Measurements from ENCODE around the gene SIM2.

The SIM2 gene

DNA sequence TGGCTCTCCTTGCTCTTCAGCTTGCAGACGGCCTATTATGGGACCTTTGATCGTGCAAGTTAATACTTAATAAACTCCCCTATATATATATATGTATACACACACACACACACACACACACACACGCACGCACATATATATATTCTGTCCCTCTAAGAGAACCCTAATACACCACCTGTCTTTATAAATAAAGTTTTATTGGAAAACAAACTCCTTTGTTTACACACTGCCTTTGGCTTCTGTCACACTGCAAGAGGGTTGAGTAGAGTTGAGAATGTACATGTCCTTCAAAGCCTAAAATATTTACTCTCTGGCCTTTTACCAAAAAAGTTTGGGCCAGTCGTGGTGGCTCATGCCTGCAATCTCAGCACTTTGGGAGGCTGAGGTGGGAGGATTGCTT is 26.2 kb upstream of the SIM2 start:
- Histone ChIP-seq H3K36me3 (ENCODE audit: insufficient read depth, low read length) (no peaks in the 10 kb centered on the region), H3K9ac (ENCODE audit: low read depth, low read length) (no peak overlapping the region), H3K9me3 (ENCODE audit: control insufficient read depth, insufficient read depth, low read length) (no peaks in the 10 kb centered on the region), H3K4me1 (ENCODE audit: insufficient read depth, low read length) (peaks cover 5% of the 10 kb centered on the region; the same call in 1 of the 2 replicates)

DNA sequence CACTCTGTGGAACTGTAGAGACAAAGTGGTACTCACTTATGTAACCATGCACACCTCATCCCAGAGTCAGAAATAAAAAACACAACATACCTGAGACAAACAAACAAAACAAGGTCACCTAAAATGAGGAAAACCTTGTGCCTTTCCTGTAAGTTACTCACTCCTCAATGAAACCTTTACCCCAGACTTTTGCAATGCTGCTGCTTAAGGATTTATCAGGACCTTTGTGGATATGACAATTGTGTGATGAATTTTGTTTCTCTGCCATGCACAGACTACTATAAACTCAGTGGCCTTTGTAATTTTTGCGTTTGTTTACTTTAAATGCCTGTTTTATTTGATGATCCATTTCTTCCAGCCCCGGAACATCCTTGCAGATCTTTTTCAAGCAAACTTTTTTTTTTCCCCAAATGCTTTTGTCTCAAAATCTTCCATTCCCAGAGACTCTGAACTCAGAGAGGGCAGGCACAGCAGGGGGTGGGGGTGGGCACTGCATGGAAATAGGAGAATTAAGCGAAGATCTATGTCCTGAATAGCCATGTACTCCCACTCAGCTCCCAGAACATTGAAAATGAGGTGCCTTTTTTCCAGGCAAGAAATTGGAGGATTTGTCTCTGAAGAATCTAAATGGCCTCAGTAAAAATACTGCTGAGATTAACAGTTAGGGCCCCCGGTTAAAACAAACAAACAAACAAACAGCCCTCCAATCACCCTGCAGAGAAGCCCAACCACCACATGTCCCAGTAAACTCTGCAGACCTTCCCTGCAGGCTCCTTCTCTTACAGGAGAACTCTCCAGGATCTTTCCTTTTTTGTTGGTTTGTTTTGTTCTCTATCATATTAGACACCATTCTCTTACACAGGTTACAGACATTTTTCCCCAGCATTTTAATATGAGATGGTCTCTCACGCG is 22.6 kb upstream of the SIM2 start:
- no peaks in the 10 kb centered on the region for H3K36me3 ChIP-seq (ENCODE audit: insufficient read depth, low read length)
- H3K4me1 ChIP-seq (ENCODE audit: insufficient read depth, low read length) = peaks cover 5% of the 10 kb centered on the region; the same call in 1 of the 2 replicates
- no peaks in the 10 kb centered on the region for H3K9me3 ChIP-seq (ENCODE audit: control insufficient read depth, insufficient read depth, low read length)

DNA sequence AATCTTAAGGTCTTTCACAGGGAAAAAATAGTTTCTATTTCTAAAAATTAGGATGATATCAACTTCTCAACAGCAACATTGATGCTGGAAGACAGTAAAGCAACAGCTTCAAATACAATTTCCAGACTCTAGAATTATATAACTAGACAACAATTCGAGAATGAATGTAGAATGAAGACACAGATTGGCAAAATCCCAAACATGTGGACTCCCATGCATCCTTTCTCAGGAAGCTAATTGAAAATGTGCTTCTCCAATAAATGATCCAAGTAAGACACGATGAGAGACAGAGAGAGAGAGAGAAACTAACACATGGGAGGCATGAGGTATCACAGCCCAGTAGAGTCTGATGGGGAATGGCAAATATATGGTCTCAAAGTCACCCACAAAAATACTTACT is 21.5 kb upstream of the SIM2 start:
- H3K9ac ChIP-seq (ENCODE audit: low read depth, low read length) = no peak overlapping the region

More for the DNA sequence above, 22.6 kb upstream of the SIM2 start:
- H3K9ac ChIP-seq (ENCODE audit: low read depth, low read length) = no peak overlapping the region

DNA sequence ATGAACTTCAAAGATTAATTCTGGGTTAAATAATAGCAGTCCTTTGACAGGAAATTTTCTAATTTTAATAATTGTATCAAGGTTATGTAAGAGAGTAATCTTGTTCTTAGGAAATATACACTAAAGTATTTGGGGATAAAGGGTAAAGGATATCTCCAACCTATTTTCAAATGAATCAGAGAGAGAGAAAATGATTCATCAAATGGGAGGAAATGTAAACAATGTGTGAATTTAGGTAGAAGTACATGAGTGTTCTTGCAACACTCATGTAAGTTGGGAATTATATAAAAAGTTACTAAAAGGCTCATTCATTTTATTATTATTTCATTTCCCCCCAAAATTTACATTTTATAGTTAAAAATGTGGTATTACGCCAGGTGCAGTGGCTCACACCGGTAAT is 20.4 kb upstream of the SIM2 start:
- Histone ChIP-seq H3K4me1 (ENCODE audit: insufficient read depth, low read length) (peaks cover 5% of the 10 kb centered on the region; the same call in 1 of the 2 replicates), H3K9ac (ENCODE audit: low read depth, low read length) (no peak overlapping the region), H3K9me3 (ENCODE audit: control insufficient read depth, insufficient read depth, low read length) (no peaks in the 10 kb centered on the region; the same call in 1 of the 2 replicates), H3K36me3 (ENCODE audit: insufficient read depth, low read length) (no peaks in the 10 kb centered on the region)

More for the DNA sequence above, 21.5 kb upstream of the SIM2 start:
- Histone ChIP-seq H3K9me3 (ENCODE audit: control insufficient read depth, insufficient read depth, low read length) (no peaks in the 10 kb centered on the region; the same call in 1 of the 2 replicates), H3K36me3 (ENCODE audit: insufficient read depth, low read length) (no peaks in the 10 kb centered on the region), H3K4me1 (ENCODE audit: insufficient read depth, low read length) (peaks cover 5% of the 10 kb centered on the region; the same call in 1 of the 2 replicates)

DNA sequence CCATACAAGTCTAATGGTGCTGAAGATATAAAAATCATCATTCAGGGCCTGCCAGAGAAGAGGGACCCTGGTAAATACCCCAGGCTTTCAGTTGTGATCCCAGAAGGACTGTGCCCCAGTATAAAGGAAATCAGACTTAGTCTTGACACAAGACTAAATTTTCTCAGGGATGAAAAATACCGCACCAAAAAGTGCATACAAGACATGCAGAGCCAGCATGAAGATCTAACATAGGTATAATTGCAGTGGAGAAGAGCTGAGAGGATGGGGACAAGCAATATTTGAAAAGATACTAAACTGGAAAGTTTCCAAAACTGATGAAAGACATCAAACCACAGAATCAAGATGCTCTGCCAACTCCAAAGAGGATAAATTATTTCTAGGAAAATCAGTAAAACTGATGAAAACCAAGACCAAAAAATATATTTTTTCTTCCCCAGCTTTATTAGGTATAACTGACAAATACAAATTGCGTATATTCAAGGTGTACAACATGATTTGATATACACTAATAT is 17.7 kb upstream of the SIM2 start:
- Histone ChIP-seq H3K9ac (ENCODE audit: low read depth, low read length) (no peak overlapping the region), H3K36me3 (ENCODE audit: insufficient read depth, low read length) (no peaks in the 10 kb centered on the region), H3K9me3 (ENCODE audit: control insufficient read depth, insufficient read depth, low read length) (no peaks in the 10 kb centered on the region; the same call in 1 of the 2 replicates), H3K4me1 (ENCODE audit: insufficient read depth, low read length) (peaks cover 2% of the 10 kb centered on the region; the same call in 1 of the 2 replicates)

DNA sequence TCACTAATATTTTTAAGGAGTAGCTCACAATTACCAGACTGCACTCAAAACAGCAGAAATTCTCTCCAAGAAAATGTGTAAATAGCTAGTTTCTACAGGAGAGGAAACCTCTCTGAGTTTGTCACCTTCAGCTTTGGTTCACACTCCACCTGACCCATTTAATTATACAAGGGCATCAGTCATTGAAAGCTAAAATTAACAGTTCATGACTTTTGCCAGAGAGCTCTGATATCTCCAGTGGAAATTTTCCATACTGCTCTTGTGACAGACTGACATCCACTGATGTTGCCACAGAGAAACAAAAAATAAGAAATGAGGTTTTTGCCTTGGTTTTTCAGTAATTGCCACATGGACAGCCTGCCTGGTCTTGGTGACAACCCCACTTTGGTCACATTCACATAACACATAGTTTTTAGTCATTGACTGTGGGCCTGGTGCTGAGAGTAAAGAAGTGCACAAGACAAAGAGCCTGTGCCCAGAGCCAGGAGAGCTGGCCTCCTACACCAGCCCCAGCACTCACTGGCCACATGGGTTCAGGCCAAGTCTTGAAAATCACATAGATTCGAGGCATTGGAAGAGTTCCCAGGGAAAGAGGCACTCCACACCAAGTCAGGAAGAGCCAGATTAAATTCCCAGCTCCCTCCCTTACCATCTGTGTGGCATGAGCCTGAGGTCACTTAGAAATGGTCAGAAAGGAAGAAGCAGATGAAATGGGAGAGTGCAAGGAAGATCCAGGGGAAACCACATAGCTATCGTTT is 13.8 kb upstream of the SIM2 start:
- H3K36me3 ChIP-seq (ENCODE audit: insufficient read depth, low read length) = no peaks in the 10 kb centered on the region

DNA sequence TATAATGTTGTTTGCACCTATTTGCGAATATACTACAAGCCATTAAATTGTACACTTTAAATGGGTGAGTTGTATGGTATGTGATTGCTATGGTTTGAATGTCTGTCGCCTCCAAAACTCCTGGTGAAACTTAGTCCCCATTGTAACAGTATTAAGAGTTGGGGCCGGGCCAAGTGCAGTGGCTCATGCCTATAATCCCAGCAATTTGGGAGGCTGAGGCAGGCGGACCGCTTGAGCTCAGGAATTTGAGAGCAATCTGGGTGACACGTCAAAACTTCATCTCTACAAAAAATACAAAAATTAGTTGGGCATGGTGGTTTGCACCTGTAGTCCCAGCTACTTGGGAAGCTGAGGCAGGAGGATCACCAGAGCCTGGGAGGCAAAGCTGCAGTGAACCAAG is 12.0 kb upstream of the SIM2 start:
- Histone ChIP-seq H3K4me1 (ENCODE audit: insufficient read depth, low read length) (no peaks in the 10 kb centered on the region; the same call in 1 of the 2 replicates), H3K36me3 (ENCODE audit: insufficient read depth, low read length) (no peaks in the 10 kb centered on the region), H3K9ac (ENCODE audit: low read depth, low read length) (no peak overlapping the region), H3K9me3 (ENCODE audit: control insufficient read depth, insufficient read depth, low read length) (no peaks in the 10 kb centered on the region; the same call in 1 of the 2 replicates)

More for the DNA sequence above, 13.8 kb upstream of the SIM2 start:
- H3K9ac ChIP-seq (ENCODE audit: low read depth, low read length) = no peak overlapping the region
- H3K9me3 ChIP-seq (ENCODE audit: control insufficient read depth, insufficient read depth, low read length) = no peaks in the 10 kb centered on the region; the same call in 1 of the 2 replicates
- no peaks in the 10 kb centered on the region for H3K4me1 ChIP-seq (ENCODE audit: insufficient read depth, low read length)

DNA sequence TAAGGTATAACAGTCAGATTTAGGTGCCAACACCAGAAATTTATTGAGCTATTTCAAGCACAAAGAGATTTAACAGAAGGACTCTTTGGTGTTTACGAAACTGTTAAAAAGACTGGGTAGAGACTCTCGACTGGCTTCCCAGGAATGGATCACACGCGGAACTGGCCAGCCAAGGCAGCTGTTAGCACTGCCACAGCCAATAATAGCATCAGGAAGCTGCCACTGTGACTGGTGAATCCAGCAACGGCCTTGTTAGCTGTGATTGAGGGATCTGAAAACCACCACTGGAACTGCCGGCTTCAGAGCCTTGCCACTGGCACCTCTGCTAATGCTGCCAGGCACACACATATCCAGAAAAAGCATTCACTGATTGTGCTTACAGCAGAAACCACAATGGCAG is 10.6 kb upstream of the SIM2 start:
- Histone ChIP-seq H3K36me3 (ENCODE audit: insufficient read depth, low read length) (no peaks in the 10 kb centered on the region), H3K9ac (ENCODE audit: low read depth, low read length) (no peak overlapping the region), H3K9me3 (ENCODE audit: control insufficient read depth, insufficient read depth, low read length) (no peaks in the 10 kb centered on the region), H3K4me1 (ENCODE audit: insufficient read depth, low read length) (no peaks in the 10 kb centered on the region; the same call in 1 of the 2 replicates)

DNA sequence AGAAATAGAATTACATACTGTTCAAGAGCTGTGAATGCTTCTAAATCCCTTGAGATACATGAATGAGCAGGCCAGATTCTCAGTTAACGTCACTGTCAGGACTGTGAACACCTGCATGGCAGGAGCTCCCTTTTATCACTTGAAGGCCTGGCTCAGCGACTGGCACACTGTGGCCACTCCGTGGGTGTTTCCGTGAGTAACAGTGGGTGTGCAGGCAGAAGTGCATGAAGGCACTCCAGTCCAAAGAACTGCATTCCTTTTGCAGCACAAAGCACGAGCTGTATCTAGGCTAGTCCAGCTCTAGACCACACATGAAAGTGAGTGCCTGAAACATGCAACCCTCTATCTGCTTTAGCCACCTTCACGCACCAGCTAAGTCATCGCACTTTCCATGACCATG is 9.6 kb upstream of the SIM2 start:
- H3K9ac ChIP-seq (ENCODE audit: low read depth, low read length) = no peak overlapping the region
- H3K36me3 ChIP-seq (ENCODE audit: insufficient read depth, low read length) = no peaks in the 10 kb centered on the region
- no peaks in the 10 kb centered on the region for H3K9me3 ChIP-seq (ENCODE audit: control insufficient read depth, insufficient read depth, low read length)
- no peaks in the 10 kb centered on the region; the same call in 1 of the 2 replicates for H3K4me1 ChIP-seq (ENCODE audit: insufficient read depth, low read length)

DNA sequence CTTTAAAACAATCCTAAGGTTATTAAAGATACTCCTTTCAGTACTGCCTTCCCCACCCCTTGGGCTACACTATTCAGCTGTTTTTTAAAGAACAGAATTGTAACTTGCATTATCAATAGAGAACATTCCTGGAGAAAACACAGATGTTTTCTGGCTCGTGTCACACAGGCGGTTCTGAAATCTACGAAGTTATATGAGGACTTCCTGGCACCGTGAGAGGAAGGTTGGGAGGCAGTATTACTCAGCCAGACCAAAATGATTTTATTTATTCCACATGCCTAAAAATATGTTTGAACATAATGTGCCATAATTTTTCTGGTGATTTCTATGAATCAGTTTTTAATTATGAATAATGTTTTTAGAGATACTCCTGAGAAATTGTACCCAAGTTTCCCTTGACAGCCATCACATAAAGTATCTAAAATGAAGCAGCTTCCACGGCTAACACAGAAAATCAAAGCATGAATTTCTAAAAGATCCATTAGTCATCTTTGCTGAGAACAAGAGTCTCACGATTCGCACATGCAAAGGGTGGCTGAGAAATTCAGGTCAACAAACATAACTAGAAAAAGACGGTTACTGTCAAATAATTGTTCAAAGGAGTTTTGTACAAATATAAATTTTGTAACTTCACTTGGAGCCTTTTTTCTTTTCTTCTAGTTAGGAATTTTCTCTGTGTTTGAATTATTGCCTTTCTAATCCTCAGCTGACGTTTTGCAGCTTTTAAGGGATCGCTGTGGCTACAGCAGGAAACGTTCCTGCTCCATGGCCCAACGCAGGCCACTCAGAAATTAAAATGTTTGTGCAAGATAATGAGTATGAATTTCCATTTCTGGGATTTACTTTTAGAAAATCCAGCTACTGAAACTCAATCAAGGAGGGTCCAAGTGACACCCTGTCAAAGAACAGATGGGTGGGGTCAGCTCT is 8.0 kb upstream of the SIM2 start:
- H3K9me3 ChIP-seq (ENCODE audit: control insufficient read depth, insufficient read depth, low read length) = no peaks in the 10 kb centered on the region
- H3K36me3 ChIP-seq (ENCODE audit: insufficient read depth, low read length) = no peaks in the 10 kb centered on the region
- H3K4me1 ChIP-seq (ENCODE audit: insufficient read depth, low read length) = peaks cover 10% of the 10 kb centered on the region; the same call in 1 of the 2 replicates
- no peak overlapping the region for H3K9ac ChIP-seq (ENCODE audit: low read depth, low read length)

DNA sequence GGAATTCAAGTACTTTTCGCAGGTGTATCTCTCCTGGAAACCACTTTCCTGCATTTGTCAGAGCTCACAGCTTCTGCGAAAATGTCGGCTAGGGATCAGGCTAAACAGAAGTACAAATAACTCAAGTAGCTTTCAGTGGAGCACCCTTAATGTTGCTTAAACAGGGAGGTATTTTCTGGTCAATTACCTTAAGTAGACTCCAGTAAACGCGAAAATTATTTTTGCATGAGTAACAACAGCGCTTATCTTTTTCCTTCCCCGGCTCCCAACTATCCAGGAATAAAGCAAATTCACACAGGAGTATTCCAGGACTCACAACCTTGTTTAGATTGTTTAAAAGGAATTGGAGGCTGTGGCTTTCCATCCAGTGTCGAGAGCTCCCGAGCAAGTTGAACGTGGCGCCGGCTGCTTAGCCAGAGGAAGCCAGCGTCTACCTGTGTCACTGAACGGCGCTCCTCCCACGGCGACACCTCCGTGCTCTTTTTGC is 7.3 kb upstream of the SIM2 start:
- Histone ChIP-seq H3K4me1 (ENCODE audit: insufficient read depth, low read length) (peaks cover 10% of the 10 kb centered on the region; the same call in 1 of the 2 replicates), H3K9me3 (ENCODE audit: control insufficient read depth, insufficient read depth, low read length) (no peaks in the 10 kb centered on the region), H3K9ac (ENCODE audit: low read depth, low read length) (no peak overlapping the region), H3K36me3 (ENCODE audit: insufficient read depth, low read length) (no peaks in the 10 kb centered on the region)

DNA sequence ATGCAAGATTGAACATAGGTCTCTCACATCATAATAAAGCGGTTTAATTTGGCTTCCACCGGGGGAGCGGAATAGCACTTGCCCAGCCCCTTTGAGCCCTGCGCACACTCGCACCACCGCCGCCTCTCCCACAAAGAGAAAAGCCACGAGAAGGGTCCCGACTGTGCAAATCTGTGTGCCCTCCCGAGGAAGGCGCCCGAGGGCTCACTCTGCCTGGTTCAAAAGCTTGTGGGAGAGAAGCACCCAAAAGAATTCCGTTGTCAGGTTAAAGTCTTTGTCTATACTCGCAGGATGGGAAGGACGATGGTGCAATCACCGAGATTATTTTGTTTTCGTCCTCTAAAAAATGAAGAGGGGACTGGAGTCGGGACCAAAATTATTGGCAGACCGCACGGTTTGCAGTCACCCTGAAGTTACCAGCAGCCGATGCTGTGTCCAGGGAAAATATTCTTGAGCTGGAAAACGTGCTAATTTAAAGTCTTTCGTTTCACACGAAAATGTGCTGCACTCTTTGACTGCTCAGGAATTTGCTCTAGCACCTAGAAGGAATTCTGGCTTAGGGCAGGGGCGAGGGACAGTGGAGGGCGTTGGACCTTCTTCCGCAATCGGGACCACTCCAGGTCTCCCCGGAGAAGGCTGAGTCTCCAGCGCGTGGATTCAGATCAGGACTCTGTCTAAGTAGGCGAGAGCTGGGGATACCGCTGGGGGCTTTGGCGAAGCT is 6.6 kb upstream of the SIM2 start:
- Histone ChIP-seq H3K36me3 (ENCODE audit: insufficient read depth, low read length) (no peaks in the 10 kb centered on the region), H3K9me3 (ENCODE audit: control insufficient read depth, insufficient read depth, low read length) (no peaks in the 10 kb centered on the region), H3K4me1 (ENCODE audit: insufficient read depth, low read length) (peaks cover 10% of the 10 kb centered on the region; the same call in 1 of the 2 replicates), H3K9ac (ENCODE audit: low read depth, low read length) (no peak overlapping the region; the same call in 1 of the 2 replicates)
